HG03354 (cell line): Measurements from ENCODE around the gene CCDC201.

Source experiments
- ATAC-seq: cut with Tn5 transposase; IDR thresholded peaks from one replicate; pipeline ENCODE4 v1.9.1; 2021; ENCODE audit warnings: mild to moderate bottlenecking; ENCODE audit not compliant: unreplicated experiment, poor library complexity, severe bottlenecking

Gene CCDC201

GRCh38 chr7:45873035-45873354, at the start of gene CCDC201:
TSS of gene CCDC201 (minus strand) at chr7:45873082. CDS start at chr7:45873007, 75 bp downstream.
- ATAC-seq: no peak

GRCh38 chr7:45921699-45922519, 49.0 kb upstream of the CCDC201 start:
- no peak for ATAC-seq

GRCh38 chr7:45921381-45921698, 48.5 kb upstream of the CCDC201 start:
- no peak for ATAC-seq

GRCh38 chr7:45920502-45921380, 47.9 kb upstream of the CCDC201 start, which contains the start of gene IGFBP3:
TSS of gene IGFBP3 (minus strand) at chr7:45921272. CDS start at chr7:45921140, 132 bp downstream.
- ATAC-seq: no peak

- no peak for ATAC-seq
Measured at GRCh38 chr7:45919993-45920459, 47.1 kb upstream of the CCDC201 start.

GRCh38 chr7:45919231-45919784, 46.4 kb upstream of the CCDC201 start:
- no peak for ATAC-seq

- ATAC-seq: no peak
Measured at GRCh38 chr7:45918556-45918955, 45.7 kb upstream of the CCDC201 start.

- ATAC-seq: peak; percentile 77
Measured at GRCh38 chr7:45917658-45918057, 44.8 kb upstream of the CCDC201 start.

GRCh38 chr7:45917064-45917463, 44.2 kb upstream of the CCDC201 start:
- ATAC-seq: no peak

- no peak for ATAC-seq
Measured at GRCh38 chr7:45915606-45916005, 42.7 kb upstream of the CCDC201 start.

GRCh38 chr7:45914911-45915310, 42.0 kb upstream of the CCDC201 start:
- no peak for ATAC-seq

GRCh38 chr7:45912972-45913371, 40.1 kb upstream of the CCDC201 start:
- ATAC-seq: no peak

- no peak for ATAC-seq
Measured at GRCh38 chr7:45911311-45911710, 38.4 kb upstream of the CCDC201 start.

GRCh38 chr7:45910855-45911254, 38.0 kb upstream of the CCDC201 start:
- no peak for ATAC-seq

- ATAC-seq: no peak
Measured at GRCh38 chr7:45909561-45909960, 36.7 kb upstream of the CCDC201 start.

- ATAC-seq: no peak
Measured at GRCh38 chr7:45902820-45903219, 29.9 kb upstream of the CCDC201 start.

- ATAC-seq: no peak
Measured at GRCh38 chr7:45901566-45901965, 28.7 kb upstream of the CCDC201 start.

- no peak for ATAC-seq
Measured at GRCh38 chr7:45898222-45898621, 25.3 kb upstream of the CCDC201 start.

GRCh38 chr7:45897042-45897690, 24.3 kb upstream of the CCDC201 start:
- ATAC-seq: no peak

- no peak for ATAC-seq
Measured at GRCh38 chr7:45894665-45895062, 21.8 kb upstream of the CCDC201 start.
